ENCODE data around the gene FEM1B.

FEM1B gene

DNA sequence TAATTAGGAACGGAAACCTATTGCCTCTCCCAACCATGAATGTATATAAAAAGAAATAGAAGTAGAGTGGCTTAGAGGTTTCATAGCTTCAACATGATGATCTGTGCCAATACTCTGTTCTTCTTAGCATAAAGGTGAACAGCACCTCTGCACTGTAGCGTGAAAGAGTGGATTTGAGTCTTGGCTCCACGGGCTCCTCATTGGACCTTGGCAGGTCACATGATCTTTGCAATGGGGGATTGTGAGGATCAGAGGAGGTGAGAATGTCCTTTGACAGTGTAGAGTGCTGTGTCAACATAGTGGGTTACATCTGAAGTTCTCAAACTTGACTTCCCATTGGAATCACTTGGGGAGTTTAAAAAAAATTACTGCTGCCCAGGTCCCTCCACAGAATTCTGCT is 51.4 kb downstream of the FEM1B start:
- no peak for DNase-seq

DNA sequence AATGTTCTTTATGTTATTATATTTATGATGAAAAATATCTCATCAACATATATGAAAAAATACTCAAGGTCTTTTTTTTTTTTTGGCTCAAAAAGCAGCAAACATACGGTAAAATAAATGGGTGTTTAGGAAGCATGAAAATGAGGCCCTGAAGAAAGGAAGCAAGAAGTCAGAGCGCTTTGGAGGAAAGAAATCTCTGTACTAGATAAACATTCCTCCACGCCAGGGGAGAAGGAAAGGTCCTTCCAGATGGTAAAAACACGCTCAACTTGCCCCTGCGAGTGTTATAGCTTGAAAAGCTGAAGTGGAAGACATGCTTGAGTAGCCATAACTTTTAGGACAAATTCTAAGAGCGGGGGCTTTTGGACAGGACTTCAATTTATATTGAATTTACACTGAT is 52.9 kb downstream of the FEM1B start:
- DNase-seq: no peak

DNA sequence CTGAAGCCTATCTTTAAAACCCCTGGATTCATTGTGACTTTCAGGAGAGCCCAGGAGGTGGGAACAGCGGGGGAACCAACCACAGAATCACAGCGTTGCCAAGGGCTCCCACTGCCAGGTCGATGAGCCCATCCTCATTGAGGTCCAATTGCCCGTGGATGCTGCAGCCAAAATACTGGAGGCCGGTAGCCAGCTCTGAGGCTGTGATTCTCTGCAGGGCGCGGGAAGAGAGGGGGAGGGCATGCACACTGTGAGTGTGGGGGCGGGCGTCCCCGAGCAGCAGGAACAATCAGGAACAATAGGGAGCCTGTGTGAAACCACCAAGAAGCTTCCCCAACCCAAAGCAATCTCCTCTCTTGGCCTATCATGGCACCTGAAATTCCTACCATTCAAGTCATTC is 53.4 kb downstream of the FEM1B start:
- DNase-seq: no peak

DNA sequence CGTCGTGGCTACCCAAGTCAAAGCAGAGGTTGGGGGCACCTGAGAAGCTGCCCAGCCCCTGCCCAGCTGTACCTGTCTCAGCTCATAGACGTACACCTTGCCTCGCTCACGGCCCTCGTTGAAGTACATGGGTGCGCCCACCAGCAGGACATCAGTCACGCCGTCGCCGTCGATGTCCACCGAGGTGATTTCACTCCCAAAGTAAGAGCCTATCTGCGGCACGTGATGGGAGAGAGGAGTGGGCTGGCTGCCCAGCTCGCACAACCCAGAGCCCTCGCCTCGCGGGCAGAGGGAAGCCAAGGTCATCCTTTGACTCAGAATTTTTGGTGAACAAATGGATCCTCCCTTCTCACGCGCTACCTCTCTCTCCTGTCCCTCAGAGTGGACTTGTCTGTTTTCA is 54.7 kb downstream of the FEM1B start:
- no peak for DNase-seq

DNA sequence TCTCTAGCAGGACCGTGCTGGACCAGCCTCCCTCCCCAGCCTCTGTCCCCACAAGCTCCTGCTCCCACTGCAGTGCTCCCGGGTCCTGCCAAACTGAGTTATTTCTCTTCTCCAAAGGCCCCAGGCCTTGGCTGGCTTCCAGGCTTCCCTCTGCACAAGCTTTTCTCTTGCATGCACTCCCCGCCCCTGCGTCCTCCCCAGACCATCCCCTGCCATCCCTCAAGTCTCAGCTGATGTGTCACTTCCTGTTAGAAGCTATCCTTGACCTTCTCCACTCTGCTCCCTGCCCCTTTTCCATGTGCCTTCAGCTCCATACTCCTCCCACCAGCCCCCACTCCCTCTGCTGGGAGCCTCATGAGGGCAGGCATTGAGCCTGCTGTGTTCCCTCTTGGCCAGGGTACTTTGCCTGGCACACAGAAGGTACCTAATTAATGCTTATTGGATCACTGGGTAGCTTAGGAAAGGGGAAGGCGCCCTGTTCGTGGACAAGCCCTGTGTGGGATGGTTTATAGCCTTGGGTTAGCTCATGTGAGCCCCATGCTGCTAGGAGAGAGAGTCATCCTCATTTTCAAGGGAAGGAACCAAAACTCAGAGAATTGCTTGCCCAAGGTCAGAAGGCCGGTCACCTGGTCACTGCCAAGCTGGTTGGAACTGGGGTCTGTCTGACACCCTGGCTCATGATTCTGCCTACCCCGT is 56.4 kb downstream of the FEM1B start:
- DNase-seq: no peak

DNA sequence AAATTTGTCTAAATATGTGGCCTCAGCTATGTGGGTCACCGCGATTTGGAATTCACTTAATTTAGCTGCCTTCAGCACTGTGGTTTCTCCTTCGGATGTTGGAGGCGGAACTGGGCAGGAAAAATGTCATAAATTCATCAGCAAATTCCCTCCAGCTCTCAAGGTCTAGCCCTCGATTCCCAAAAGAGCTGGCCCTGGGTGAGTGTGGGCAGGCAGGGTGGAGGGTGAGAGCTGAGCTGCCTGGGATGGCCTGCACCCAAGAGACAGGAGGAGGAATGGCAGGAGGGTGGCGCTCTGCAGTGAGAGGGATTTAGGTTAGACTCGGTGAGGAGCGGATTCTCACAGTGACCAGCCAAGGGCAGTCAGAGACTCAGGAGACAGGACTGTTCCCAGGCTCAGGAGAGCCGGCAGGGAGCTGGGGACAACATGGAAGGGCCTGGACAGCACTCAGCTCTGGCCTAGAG is 57.1 kb downstream of the FEM1B start:
- DNase-seq: no peak

DNA sequence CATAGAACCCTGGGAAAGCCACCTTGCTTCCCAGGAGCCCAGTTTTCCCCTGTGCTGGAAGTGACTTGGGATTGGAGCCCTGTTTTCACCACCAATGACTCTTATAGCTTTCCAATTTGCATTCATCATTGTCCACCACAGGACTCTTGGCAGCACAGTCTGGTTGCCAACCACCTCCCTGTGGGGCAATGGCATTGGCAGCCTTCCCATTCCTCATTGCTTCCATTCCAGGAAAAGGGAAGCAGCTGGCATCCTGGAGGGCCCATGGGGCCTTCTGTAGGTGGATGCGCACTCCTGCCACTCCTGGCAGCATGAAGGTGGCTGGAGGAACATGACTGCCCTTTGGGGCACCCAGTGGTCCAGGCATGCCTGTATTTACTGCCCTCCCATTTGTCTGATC is 57.7 kb downstream of the FEM1B start:
- no peak for DNase-seq

DNA sequence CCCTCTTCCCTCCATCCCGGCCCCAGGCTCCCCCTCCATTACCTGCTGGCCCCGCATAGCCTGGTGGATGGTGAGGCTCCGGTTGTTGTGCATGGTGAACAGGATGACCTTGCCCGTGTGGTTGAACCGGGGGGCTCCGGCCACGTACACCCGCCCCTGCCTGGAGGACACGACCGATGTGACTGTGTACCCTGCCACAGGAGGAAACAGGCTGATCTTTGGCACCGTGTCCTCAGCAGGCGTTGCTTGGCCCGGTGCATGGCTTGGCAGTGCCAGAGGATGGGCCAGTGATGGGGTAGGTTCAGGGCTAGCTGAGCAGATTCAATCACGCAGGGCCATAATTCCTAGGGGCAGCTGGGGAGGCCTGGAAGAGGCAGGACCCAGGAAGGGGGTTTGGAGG is 58.1 kb downstream of the FEM1B start:
- no peak for DNase-seq

DNA sequence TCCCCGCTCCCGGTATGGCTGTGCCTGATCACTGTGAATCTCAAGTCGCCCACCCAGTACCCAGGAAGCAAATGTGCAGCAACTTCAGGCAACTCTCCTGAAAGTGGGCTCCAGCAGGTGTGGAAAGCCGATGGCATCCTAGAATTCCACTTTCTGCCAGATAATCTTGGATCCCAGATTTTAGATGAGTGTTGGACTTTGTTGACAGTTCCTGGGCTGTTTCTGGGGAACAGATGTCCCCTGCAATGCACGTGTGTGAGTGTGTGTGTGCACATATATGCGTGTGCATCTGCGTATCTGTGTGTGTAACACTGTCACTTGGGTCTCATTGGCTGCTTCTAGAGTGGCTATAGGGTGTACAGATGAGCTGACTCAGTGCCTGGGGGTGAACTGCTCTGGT is 59.0 kb downstream of the FEM1B start:
- no peak for DNase-seq

DNA sequence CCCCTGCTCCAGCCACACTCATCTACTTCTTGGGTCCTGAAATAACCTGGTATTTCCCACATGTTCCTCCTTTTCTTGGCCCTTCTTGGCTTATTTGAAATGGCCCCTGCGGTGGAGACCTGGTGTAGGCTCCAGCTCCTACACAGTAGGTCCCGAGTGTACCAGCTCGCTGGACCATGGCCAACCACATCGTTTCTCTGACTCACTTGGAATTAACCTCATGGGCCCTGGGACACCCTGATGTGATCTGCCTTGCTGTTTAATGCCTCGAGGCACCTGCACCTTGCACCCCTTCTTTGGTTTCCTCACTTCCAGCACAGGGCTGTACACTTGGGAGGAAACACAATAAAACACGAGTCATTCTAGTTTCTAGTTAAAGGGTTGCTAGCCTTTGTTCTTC is 60.3 kb downstream of the FEM1B start:
- DNase-seq: no peak

DNA sequence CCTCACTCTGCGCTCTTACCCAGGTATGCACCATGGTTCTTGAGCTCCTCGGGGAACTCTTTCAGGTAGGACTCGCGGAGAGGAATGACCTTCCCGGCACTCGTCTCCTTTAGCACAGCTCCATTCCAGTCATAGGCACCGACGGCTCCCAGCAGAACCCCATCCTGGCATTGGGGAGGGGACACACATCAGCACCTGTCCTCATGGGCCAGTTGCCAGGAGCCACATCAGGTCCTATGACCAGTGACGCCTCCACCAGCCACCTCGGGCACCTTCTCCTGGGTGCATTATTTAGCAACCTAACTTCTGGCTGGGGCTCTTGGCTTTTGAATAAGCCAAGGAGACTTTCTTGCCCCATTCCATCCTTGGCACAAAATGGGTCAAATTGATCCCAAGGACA is 61.9 kb downstream of the FEM1B start:
- no peak for DNase-seq

DNA sequence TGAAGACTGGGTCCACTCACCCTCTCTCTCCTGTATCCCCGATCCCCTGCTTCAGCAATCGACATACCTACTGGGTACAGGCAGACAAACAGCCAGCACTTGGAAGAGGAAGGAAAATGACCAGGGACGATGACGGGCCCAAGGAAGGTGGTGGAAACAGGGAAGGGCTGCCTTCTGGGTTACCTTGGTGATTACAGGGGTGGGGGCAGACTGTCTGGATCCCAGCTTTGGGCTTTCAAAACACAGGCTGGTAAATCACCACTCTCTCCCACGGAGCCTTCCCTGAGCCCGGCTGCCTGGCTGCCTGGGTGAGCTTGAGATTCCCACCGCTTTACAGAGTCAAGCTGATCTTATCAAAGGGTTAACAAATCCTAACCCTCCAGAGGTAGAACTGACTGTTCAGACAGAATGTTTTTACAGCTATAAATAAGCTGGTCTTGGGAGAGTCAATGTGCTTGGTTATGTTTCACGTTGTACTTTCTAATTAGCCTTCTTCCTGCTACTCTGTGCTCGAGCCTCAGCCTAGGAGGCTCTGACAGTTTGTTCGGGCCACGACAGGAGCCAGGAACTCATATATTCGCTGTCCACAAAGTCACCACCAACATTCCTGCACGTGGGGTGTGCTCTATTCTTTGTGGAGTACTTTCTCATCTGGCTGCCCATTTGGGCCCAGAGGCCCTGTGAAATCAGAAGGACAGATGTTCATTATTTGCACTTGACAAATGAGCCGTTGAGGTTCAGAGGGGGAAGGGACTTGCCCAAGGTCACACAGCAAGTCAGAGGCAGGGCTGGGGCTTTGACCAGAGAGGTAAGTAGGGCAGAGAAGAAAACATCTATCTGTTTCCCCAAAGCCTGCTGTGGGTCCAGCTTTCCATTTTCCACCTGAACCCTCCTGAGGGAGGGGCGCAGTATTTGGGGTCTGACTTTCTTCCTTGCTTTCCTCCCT is 63.5 kb downstream of the FEM1B start:
- DNase-seq: no peak

DNA sequence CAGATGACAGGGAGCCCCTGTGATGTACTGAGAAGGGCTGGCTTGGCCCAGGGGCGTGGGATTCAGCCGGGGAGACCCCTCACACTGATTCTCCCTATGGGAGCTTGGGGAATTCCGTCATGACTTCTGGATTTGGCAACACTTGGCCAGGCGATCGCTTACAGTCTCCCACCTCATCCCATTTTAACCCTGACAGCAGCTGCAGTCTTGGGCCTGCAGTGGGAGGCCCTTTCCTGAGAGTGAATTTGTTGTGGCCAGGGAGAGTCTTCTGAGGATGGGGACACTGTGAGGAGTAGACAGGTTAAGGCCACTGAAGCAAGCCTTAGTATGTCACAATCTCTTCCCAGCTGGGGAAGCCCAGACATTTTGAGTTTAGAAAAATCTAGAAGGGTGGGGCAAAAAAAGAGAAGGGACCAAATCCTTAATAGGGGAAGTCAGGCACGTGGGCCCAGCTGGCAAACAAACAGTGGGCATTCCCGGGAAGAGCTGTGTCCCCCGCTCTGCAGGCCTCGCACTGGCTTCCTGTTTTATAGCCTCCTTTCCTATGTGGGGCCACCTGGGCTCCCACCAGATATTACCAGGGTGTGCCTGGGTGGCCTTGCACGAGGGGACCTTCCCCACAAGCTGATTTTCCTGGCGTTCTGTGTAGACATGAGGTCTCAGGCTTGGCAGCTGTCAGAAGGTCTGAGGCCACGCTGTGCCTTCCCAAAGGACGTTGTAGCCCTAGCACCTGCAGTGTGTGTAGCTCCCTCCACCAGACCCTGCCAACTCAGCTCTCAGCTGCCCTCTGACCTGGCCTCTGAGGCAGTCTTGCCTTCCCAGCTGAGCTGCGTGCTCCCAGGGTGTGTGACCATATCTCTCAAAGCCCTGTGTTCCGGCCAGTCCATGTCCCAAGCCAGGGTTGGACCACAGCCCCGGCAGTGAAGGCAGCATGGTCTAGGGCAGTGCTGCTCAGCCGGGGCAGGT is 64.5 kb downstream of the FEM1B start:
- DNase-seq: no peak

DNA sequence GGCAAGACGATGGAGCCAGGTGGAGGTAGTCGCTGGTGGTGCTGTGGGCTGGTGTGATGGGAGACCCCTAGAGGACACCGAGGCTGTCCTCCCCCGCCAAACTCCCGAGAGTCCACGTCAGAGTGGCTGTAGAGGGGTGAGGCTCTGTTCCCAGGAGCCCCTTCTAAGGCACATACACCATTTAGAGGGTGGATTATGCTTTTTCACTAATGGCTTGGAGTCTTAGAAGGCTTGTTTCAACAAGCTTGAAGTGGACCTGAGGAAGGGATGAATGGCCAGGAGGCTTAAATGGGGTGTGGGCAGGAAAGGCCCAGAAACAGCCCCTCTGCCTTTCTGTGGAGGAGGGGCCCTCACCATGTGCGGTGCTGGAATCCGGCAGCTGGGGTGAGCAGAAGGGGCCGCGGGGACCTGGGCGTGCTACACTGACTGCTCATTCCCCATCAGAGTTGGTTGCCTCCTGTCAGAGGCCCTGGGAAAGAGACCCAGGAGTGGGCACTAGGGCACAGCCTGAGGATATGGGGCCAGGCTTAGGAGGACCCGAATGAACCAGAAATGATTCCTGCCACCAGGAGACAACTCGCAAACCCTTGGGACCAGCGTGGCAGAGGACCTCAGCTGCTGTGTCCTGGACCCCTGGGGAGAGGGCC is 66.2 kb downstream of the FEM1B start:
- no peak for DNase-seq

DNA sequence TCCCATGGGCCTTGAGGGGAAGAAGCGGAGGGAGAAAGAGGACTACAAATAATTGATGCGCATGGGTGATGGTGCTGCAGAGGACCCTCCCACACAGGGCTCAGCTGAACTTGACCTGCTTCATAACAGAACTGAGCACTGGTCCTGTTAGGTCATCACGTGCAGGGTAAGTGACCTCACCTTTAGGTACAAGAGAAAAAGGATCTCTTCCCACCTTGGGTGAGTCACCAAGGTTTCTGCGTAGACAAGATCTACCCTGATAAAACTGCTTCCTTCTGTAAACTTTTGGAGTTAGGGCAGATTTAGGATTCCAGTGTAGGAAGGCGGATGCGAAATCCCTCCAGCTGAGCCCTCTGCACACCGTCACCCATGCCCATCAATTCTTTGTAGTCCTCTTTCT is 67.1 kb downstream of the FEM1B start:
- no peak for DNase-seq

All from SW 1271 (cell line).